ENCODE data around the gene RGL2.
"Not testable (repeated sequence)": the region's sequence is repeated elsewhere in the genome, so short reads cannot be mapped to it uniquely, and the experiment has no call there.

RGL2 gene

GRCh38 chr6:33286946-33287914 lies 11.5 kb downstream of the RGL2 start:
- no peak overlapping the region for H3K4me3 ChIP-seq (ENCODE audit: low read depth, low read length)
- H3K27ac ChIP-seq, result no peak overlapping the region
- no peaks in the 10 kb centered on the region for H3K27me3 ChIP-seq (replicated peaks)
- peaks cover 48% of the 10 kb centered on the region for H3K36me3 ChIP-seq (replicated peaks)
- no peak for DNase-seq
- in situ Hi-C loops (cut with HindIII; ENCODE audit: low pct_ligation_motif_present, low sequenced_read_pairs), result no loop called here
- TF ChIP-seq CTCF (IDR thresholded peaks at IDR 0.05; ENCODE audit: low read depth, low read length, missing control alignments), result no peak

DNA sequence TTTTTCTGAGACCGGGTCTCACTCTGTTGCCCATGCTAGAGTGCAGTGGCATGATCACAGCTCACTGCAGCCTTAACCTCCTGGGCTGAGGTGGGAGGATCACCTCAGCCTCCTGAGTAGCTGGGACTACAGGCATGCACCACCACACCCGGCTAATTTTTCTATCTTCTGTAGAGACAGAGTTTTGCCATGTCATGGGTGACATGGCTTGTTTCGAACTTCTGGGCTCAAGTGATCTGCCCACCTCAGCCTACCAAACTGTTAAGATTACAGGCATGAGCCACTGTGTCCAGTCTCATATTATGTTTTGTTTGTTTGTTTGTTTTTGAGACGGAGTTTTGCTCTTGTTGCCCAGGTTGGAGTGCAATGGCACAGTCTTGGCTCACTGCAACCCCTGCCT lies 13.5 kb downstream of the RGL2 start:
- DNase-seq; H3K4me3 ChIP-seq (ENCODE audit: low read depth, low read length); H3K27ac ChIP-seq; in situ Hi-C loops (cut with HindIII; ENCODE audit: low pct_ligation_motif_present, low sequenced_read_pairs); H3K27me3 ChIP-seq (replicated peaks): not testable (repeated sequence)
- H3K36me3 ChIP-seq (replicated peaks), result peaks cover 50% of the 10 kb centered on the region

- no peak for TF ChIP-seq CTCF (IDR thresholded peaks at IDR 0.05; ENCODE audit: low read depth, low read length, missing control alignments)
- Histone ChIP-seq H3K36me3 (replicated peaks) (peaks cover 61% of the 10 kb centered on the region), H3K27ac (no peak overlapping the region), H3K27me3 (replicated peaks) (no peaks in the 10 kb centered on the region), H3K4me3 (ENCODE audit: low read depth, low read length) (no peak overlapping the region)
- no peak for DNase-seq
- in situ Hi-C loops (cut with HindIII; ENCODE audit: low pct_ligation_motif_present, low sequenced_read_pairs), result no loop called here
Measured at GRCh38 chr6:33280539-33280938, 18.2 kb downstream of the RGL2 start.

DNA sequence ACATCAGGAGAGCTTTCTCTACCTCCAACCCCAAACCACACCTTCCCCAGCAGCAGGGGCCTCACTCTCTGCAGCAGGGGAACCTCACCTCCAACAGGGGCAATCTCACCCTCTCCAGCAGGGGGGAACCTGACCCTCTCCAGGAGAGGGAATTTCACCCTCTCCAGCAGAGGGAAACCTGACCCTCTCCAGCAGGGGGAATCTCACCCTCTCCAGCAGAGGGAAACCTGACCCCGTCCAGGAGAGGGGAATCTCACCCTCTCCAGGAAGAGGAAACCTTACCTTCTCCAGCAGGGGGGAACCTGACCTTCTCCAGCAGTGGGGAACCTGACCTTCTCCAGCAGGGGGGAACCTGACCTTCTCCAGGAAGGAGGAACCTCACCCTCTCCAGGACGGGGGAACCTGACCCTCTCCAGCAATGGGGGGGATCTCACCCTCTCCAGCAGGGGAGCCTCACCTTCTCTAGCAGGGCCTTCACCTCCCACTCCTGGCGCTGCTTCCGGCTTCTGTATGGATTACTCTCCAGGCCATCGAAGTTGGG lies 18.7 kb downstream of the RGL2 start:
- in situ Hi-C loops (cut with HindIII; ENCODE audit: low pct_ligation_motif_present, low sequenced_read_pairs), result no loop called here
- H3K36me3 ChIP-seq (replicated peaks), result peaks cover 62% of the 10 kb centered on the region
- no peak overlapping the region for H3K27ac ChIP-seq
- H3K4me3 ChIP-seq (ENCODE audit: low read depth, low read length), result no peak overlapping the region
- TF ChIP-seq CTCF (IDR thresholded peaks at IDR 0.05; ENCODE audit: low read depth, low read length, missing control alignments), result peak; percentile 89
- H3K27me3 ChIP-seq (replicated peaks), result no peaks in the 10 kb centered on the region
- DNase-seq, result peak; percentile 43

DNA sequence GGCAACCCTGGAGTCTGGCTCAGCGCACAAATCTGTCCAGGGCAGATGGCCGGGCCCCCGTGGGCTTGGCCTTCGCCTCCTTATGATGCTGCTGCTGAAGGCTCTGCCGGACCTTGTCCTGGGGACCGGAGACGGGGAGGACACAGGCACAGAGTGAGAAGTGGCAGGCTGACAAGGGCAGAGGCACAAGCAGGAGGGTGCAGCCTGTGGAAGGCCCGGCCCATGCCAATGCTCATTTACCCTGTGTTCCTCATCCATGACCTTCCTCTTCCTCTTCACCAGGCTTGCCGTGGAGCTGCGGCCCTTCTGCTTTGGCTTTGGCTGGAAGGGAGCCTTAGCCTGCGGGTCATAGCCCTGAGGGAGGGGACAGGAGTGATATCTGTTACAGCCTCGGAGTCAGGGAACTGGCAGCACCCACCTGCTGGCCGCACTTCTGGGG lies 19.5 kb downstream of the RGL2 start:
- Histone ChIP-seq H3K27ac (no peak overlapping the region), H3K27me3 (replicated peaks) (no peaks in the 10 kb centered on the region), H3K36me3 (replicated peaks) (peaks cover 69% of the 10 kb centered on the region), H3K4me3 (ENCODE audit: low read depth, low read length) (no peak overlapping the region)
- in situ Hi-C loops (cut with HindIII; ENCODE audit: low pct_ligation_motif_present, low sequenced_read_pairs), result no loop called here
- DNase-seq, result no peak
- TF ChIP-seq CTCF (IDR thresholded peaks at IDR 0.05; ENCODE audit: low read depth, low read length, missing control alignments), result no peak

DNA sequence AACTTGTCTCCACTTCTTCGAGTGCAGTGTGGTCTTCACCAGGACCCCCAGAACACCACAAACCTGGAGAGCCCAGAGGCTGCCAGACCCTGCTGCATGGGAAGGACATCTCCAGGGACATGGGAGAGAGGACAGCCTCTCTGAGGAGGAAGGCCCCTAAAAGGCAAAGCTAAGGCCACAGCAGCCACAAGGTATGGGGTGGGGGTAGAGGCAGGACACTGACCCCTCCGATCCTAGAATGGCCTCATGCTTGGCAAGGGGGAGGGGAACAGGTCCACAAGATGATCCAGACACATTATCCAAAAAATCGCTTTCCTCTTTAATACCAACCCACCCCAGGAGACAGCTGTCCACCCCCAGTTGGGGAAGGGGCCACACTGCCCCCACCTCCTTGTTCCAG lies 19.9 kb downstream of the RGL2 start:
- H3K27ac ChIP-seq, result no peak overlapping the region
- H3K4me3 ChIP-seq (ENCODE audit: low read depth, low read length), result no peak overlapping the region
- TF ChIP-seq CTCF (IDR thresholded peaks at IDR 0.05; ENCODE audit: low read depth, low read length, missing control alignments), result no peak
- in situ Hi-C loops (cut with HindIII; ENCODE audit: low pct_ligation_motif_present, low sequenced_read_pairs), result no loop called here
- H3K36me3 ChIP-seq (replicated peaks), result peaks cover 73% of the 10 kb centered on the region
- no peak for DNase-seq
- no peaks in the 10 kb centered on the region for H3K27me3 ChIP-seq (replicated peaks)
